ENCODE measurements around the gene LRRIQ3. TPM values are rescaled to one million over a fixed set of nuclear protein-coding genes. Genes with fewer than 3 reads are reported as not detected.

LRRIQ3 gene
- total and polyA plus RNA-seq, 9 of the 15 experiments (the other 6 are each of a cell fraction or from before 2014, with no cell fraction given) = 0.27 to 2.8 (median 1.7) TPM

- no peak for TF ChIP-seq HINFP (tag; conservative IDR thresholded peaks at IDR 0.05; ENCODE audit: low read depth)
- TF ChIP-seq ZFP36 (IDR thresholded peaks at IDR 0.05; ENCODE audit: low read depth, low read length, partially characterized antibody) = no peak
These were observed 37.9 kb downstream of the LRRIQ3 start (continued) for GRCh38 chr1:74160046-74160445.

DNA sequence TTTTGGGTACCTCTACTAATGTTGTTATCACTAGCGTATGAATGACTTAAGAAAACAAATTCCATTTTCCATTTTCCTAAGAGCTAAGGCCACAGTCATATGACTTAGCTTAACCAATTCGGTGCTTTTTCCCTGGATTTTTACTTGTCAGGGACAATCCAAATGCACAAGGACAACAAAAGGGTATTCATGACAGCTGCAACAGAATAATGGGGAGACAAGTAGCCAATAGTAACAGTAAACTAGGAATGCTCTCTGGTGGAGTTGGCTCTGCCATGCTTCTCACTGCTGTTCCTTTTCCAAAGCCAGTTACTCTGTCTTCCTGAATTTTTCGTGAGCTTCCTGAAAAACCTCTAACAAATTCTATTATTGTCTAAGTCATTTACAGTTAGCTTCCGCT lies 52.9 kb downstream of the LRRIQ3 start:
- ChIA-PET CTCF (ENCODE audit: low intra/inter-chr PET ratio) (no interaction called here), POLR2A (no interaction called here)
- H3K79me2 ChIP-seq (ENCODE audit: control insufficient read depth, insufficient read depth, low read length) = no peaks in the 10 kb centered on the region
- H3K27ac ChIP-seq (ENCODE audit: extremely low read depth, low read depth, low read length) = no peak overlapping the region
- H3K9me3 ChIP-seq (replicated peaks; ENCODE audit: control insufficient read depth, insufficient read depth, low read depth, low read length) = no peaks in the 10 kb centered on the region
- no TSS peak for BruUV-seq (replicated peaks)
- WGBS (ENCODE audit: insufficient coverage, low coverage, missing lambda C conversion rate) = 3% methylated on average over 4 of the region's 4 CpGs
- no peak overlapping the region for H2AFZ ChIP-seq (ENCODE audit: low read depth, low read length)
- H3K4me3 ChIP-seq = no peak overlapping the region
- in situ Hi-C loops (cut with MboI) (no loop called here), intact Hi-C loops (cut with micrococcal nuclease) (no loop called here)
- H3K27me3 ChIP-seq (ENCODE audit: control insufficient read depth in 2 of 2, insufficient read depth in 2 of 2, low read length in 2 of 2) = no peaks in the 10 kb centered on the region
- H3K9me1 ChIP-seq (ENCODE audit: control insufficient read depth, insufficient read depth, low read length) = no peaks in the 10 kb centered on the region
- no peaks in the 10 kb centered on the region for H4K20me1 ChIP-seq (replicated peaks; ENCODE audit: control insufficient read depth, insufficient read depth, low read length)
- H3K4me2 ChIP-seq (ENCODE audit: insufficient read depth, low read length) = no peak overlapping the region
- no peaks in the 10 kb centered on the region for H3K36me3 ChIP-seq (ENCODE audit: control insufficient read depth, insufficient read depth, low read length)
- FAIRE-seq (no peak), ATAC-seq (no peak), DNase-seq (ENCODE audit: extremely low read depth in 1 of 4, low spot score in 3 of 4) (no peak)
- TF ChIP-seq, protein P1, sequence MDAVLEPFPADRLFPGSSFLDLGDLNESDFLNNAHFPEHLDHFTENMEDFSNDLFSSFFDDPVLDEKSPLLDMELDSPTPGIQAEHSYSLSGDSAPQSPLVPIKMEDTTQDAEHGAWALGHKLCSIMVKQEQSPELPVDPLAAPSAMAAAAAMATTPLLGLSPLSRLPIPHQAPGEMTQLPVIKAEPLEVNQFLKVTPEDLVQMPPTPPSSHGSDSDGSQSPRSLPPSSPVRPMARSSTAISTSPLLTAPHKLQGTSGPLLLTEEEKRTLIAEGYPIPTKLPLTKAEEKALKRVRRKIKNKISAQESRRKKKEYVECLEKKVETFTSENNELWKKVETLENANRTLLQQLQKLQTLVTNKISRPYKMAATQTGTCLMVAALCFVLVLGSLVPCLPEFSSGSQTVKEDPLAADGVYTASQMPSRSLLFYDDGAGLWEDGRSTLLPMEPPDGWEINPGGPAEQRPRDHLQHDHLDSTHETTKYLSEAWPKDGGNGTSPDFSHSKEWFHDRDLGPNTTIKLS (IDR thresholded peaks at IDR 0.05; ENCODE audit: borderline replicate concordance, low read depth) = no peak
- TF ChIP-seq SAP30 (IDR thresholded peaks at IDR 0.05; ENCODE audit: borderline replicate concordance, insufficient read depth, low read depth, low read length, poor library complexity, severe bottlenecking) (no peak), ZNF655 (CRISPR knock-in tag; IDR thresholded peaks at IDR 0.05) (no peak), HBP1 (CRISPR knock-in tag; IDR thresholded peaks at IDR 0.05) (no peak), POLR3G (IDR thresholded peaks at IDR 0.05; ENCODE audit: extremely low read depth, insufficient read length, insufficient replicate concordance) (no peak), CBX3 (IDR thresholded peaks at IDR 0.05; ENCODE audit: borderline replicate concordance in 1 of 2, low read length in 2 of 2) (no peak), EZH2 (IDR thresholded peaks at IDR 0.05; ENCODE audit: borderline replicate concordance, low read depth, low read length) (no peak), TAL1 (IDR thresholded peaks at IDR 0.05) (no peak), THRAP3 (IDR thresholded peaks at IDR 0.05; ENCODE audit: borderline replicate concordance) (no peak), ZFP1 (CRISPR knock-in tag; IDR thresholded peaks at IDR 0.05) (no peak), ZNF12 (CRISPR knock-in tag; IDR thresholded peaks at IDR 0.05) (no peak)
- TF ChIP-seq, protein P2, sequence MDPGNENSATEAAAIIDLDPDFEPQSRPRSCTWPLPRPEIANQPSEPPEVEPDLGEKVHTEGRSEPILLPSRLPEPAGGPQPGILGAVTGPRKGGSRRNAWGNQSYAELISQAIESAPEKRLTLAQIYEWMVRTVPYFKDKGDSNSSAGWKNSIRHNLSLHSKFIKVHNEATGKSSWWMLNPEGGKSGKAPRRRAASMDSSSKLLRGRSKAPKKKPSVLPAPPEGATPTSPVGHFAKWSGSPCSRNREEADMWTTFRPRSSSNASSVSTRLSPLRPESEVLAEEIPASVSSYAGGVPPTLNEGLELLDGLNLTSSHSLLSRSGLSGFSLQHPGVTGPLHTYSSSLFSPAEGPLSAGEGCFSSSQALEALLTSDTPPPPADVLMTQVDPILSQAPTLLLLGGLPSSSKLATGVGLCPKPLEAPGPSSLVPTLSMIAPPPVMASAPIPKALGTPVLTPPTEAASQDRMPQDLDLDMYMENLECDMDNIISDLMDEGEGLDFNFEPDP (CRISPR knock-in tag; IDR thresholded peaks at IDR 0.05) = no peak
- no peak overlapping the region for H3K9ac ChIP-seq (ENCODE audit: insufficient read depth in 1 of 2, low read depth in 2 of 2, low read length in 2 of 2)
- no peaks in the 10 kb centered on the region for H3K4me1 ChIP-seq (replicated peaks in 1 of 2; ENCODE audit: control insufficient read depth in 2 of 2, insufficient read depth in 2 of 2, low read length in 2 of 2)
